Nephron progenitor cell (in vitro differentiated cells): ENCODE data around the gene SPACA9.

Source experiments
- DNase-seq: peaks from one replicate; pipeline ENCODE4 v3.0.0; 2021
- H3K27ac Mint-ChIP-seq: 2 replicates; pipeline ENCODE4 v1.8.0; 2021; ENCODE audit warnings: mild to moderate bottlenecking, moderate library complexity, mixed read lengths
- H3K27me3 Mint-ChIP-seq: 2 replicates; pipeline ENCODE4 v1.8.0; 2021; ENCODE audit warnings: mild to moderate bottlenecking, low read depth, mixed read lengths; ENCODE audit not compliant: poor library complexity
- H3K36me3 Mint-ChIP-seq: 2 replicates; pipeline ENCODE4 v1.8.0; 2021; ENCODE audit warnings: low read depth, mixed read lengths
- H3K4me1 Mint-ChIP-seq: 2 replicates; pipeline ENCODE4 v1.8.0; 2021; ENCODE audit warnings: mixed read lengths
- H3K4me3 Mint-ChIP-seq: 2 replicates; pipeline ENCODE4 v1.8.0; 2021; ENCODE audit warnings: mild to moderate bottlenecking, moderate library complexity, mixed read lengths
- H3K9me3 Mint-ChIP-seq: 2 replicates; pipeline ENCODE4 v1.8.0; 2021; ENCODE audit warnings: mild to moderate bottlenecking, moderate library complexity, mixed read lengths
- CTCF ChIP-seq: fragments of 200-600 bp; sonication (generic); IDR thresholded peaks from 2 replicates; pipeline ENCODE4 v1.5.0; 2021; ENCODE audit warnings: antibody characterized with exemption

SPACA9 gene

GRCh38 chr9:132901858-132902831, 23.4 kb downstream of the SPACA9 start:
- DNase-seq = peak; percentile 79
- Mint-ChIP-seq H3K27ac (no peak overlapping the region), H3K4me1 (peaks cover 3% of the 10 kb centered on the region), H3K27me3 (no peaks in the 10 kb centered on the region), H3K4me3 (no peak overlapping the region), H3K36me3 (peaks cover 56% of the 10 kb centered on the region), H3K9me3 (no peaks in the 10 kb centered on the region)
- peak; percentile 91 for TF ChIP-seq CTCF

DNA sequence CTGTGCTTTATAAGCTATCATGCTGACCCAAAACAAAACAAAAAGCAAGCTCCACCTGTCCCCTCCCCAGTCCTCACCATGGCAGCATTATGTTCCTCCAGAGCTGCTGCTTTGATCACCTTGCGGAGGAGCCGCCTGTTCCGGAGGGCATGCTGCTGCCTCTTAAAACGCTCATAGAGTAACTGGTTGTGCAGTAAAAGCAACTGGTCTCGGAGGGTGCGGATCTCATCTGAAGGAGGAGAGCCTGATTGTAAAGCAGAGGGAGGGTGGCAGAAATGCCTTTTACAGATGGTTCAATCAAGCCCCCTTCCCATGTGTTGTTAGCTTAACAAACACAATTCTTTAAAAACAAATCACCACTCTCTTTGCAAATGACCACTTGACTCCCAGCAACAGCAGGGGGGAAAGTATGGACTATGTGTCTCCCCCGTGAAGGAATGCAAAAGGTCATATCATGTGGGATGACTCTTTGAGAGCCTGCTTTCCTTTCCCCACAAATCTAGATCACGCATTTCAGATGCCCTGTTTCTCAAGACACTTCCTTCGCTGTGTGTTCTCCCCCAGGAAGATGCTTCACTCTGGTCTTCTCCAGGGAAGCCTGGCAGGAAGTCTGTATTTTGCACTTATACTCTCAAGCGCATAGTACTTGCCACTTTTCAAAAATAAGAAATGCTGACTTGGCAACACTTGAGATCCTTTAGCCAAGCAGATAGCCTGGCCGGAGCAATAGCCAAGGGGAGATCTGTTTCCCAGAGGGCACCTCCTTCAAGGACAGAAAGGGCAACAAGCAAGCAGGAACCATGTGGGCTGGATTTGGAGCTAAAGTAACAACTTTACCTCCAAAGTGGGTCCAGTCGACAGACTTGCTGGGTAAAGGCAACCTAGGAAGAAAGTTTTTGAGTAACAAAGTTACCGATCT, 25.1 kb downstream of the SPACA9 start:
- H3K9me3 Mint-ChIP-seq = no peaks in the 10 kb centered on the region
- H3K27ac Mint-ChIP-seq = no peak overlapping the region
- H3K27me3 Mint-ChIP-seq = no peaks in the 10 kb centered on the region
- peaks cover 45% of the 10 kb centered on the region for H3K36me3 Mint-ChIP-seq
- peaks cover 3% of the 10 kb centered on the region for H3K4me1 Mint-ChIP-seq
- no peak overlapping the region for H3K4me3 Mint-ChIP-seq
- DNase-seq = no peak
- TF ChIP-seq CTCF = no peak

DNA sequence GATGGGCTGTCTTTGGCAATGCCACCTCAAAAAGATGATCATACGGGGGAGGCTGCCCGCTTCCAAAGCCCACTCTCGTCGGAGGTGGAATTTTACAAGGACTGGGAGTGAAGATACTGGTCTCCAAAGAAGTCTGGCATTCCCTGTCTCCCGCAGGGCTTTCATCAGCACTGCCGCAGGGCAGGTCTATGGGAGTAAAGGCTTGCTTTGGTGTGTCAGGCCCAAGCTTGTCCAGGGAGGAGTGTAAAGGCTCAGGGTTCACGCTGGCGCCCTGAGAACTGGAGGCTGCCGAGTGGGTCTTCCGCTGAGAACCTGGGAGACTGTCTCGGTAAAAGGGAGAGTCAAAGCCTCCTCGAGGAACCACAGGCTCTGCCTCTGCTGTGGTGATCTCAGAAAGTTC, 27.0 kb downstream of the SPACA9 start:
- H3K27me3 Mint-ChIP-seq = no peaks in the 10 kb centered on the region
- H3K4me1 Mint-ChIP-seq = peaks cover 3% of the 10 kb centered on the region
- no peak for TF ChIP-seq CTCF
- H3K4me3 Mint-ChIP-seq = no peak overlapping the region
- no peak for DNase-seq
- H3K9me3 Mint-ChIP-seq = no peaks in the 10 kb centered on the region
- peak overlapping the region; percentile 39 for H3K27ac Mint-ChIP-seq
- peaks cover 54% of the 10 kb centered on the region for H3K36me3 Mint-ChIP-seq

GRCh38 chr9:132908635-132909034, 29.9 kb downstream of the SPACA9 start:
- Mint-ChIP-seq H3K9me3 (no peaks in the 10 kb centered on the region), H3K36me3 (peaks cover 47% of the 10 kb centered on the region), H3K4me3 (no peak overlapping the region), H3K27ac (no peak overlapping the region), H3K4me1 (peaks cover 3% of the 10 kb centered on the region), H3K27me3 (no peaks in the 10 kb centered on the region)
- no peak for TF ChIP-seq CTCF
- DNase-seq = no peak

- TF ChIP-seq CTCF = no peak
- no peaks in the 10 kb centered on the region for H3K27me3 Mint-ChIP-seq
- peaks cover 47% of the 10 kb centered on the region for H3K36me3 Mint-ChIP-seq
- no peak overlapping the region for H3K27ac Mint-ChIP-seq
- H3K9me3 Mint-ChIP-seq = no peaks in the 10 kb centered on the region
- DNase-seq = no peak
- H3K4me1 Mint-ChIP-seq = peaks cover 3% of the 10 kb centered on the region
- H3K4me3 Mint-ChIP-seq = no peak overlapping the region
Measured at GRCh38 chr9:132909311-132909710, 30.6 kb downstream of the SPACA9 start.
